ENCODE results near the gene GNG7. TPM values are rescaled to one million over a fixed set of nuclear protein-coding genes. Genes with fewer than 3 reads are reported as not detected.

GNG7 gene
- total RNA-seq, 6 experiments from 2014 or later, result 1.3 to 3.7 (median 2.3) TPM

GRCh38 chr19:2529473-2529918 lies 173.0 kb downstream of the GNG7 start:
- Histone ChIP-seq H3K9me3 (no peaks in the 10 kb centered on the region), H3K4me3 (no peak overlapping the region), H3K27ac (no peak overlapping the region), H3K36me3 (no peaks in the 10 kb centered on the region), H3K27me3 (no peaks in the 10 kb centered on the region), H3K4me1 (peaks cover 0 to 18% (median 0%) of the 10 kb centered on the region in 4 donors)
- intact Hi-C loops (cut with DNase I), result no loop called here
- ATAC-seq (peak in 2 of 4 donors; percentile 25 to 26), DNase-seq (no peak)
- WGBS (ENCODE audit: insufficient coverage, low coverage, low lambda C conversion rate, missing lambda C conversion rate), result 55% methylated on average over 7 of the region's 9 CpGs
- no peak for TF ChIP-seq POLR2A (IDR thresholded peaks at IDR 0.05)
- TF ChIP-seq CTCF (IDR thresholded peaks at IDR 0.05), result no peak

- intact Hi-C loops (cut with DNase I), result no loop called here
- H3K27me3 ChIP-seq, result no peaks in the 10 kb centered on the region
- DNase-seq, result no peak
- H3K4me3 ChIP-seq, result no peak overlapping the region
- peaks cover 0 to 12% (median 0%) of the 10 kb centered on the region in 4 donors for H3K4me1 ChIP-seq
- TF ChIP-seq POLR2A (IDR thresholded peaks at IDR 0.05) (no peak), CTCF (IDR thresholded peaks at IDR 0.05) (no peak)
- 35% methylated on average over 6 of the region's 8 CpGs for WGBS (ENCODE audit: insufficient coverage, low coverage, low lambda C conversion rate, missing lambda C conversion rate)
- H3K27ac ChIP-seq, result no peak overlapping the region
- H3K9me3 ChIP-seq, result no peaks in the 10 kb centered on the region
- ATAC-seq, result peak in 2 of 4 donors; percentile 15 to 21
- no peaks in the 10 kb centered on the region for H3K36me3 ChIP-seq
These were observed 173.8 kb downstream of the GNG7 start for GRCh38 chr19:2528675-2529101.

GRCh38 chr19:2527686-2528085 lies 174.8 kb downstream of the GNG7 start:
- WGBS (ENCODE audit: insufficient coverage, low coverage, low lambda C conversion rate, missing lambda C conversion rate), result 100% methylated on average over 2 of the region's 4 CpGs

GRCh38 chr19:2527171-2527570 lies 175.3 kb downstream of the GNG7 start:
- WGBS (ENCODE audit: insufficient coverage, low coverage, low lambda C conversion rate, missing lambda C conversion rate), result 89% methylated on average over 7 of the region's 14 CpGs

More at GRCh38 chr19:2527686-2528085, 174.8 kb downstream of the GNG7 start:
- Histone ChIP-seq H3K27me3 (no peaks in the 10 kb centered on the region), H3K36me3 (no peaks in the 10 kb centered on the region), H3K27ac (no peak overlapping the region), H3K9me3 (no peaks in the 10 kb centered on the region), H3K4me3 (no peak overlapping the region), H3K4me1 (peaks cover 0 to 7% (median 0%) of the 10 kb centered on the region in 4 donors)
- DNase-seq (no peak), ATAC-seq (no peak)
- intact Hi-C loops (cut with DNase I), result no loop called here
- TF ChIP-seq CTCF (IDR thresholded peaks at IDR 0.05) (no peak), POLR2A (IDR thresholded peaks at IDR 0.05) (no peak)

More at GRCh38 chr19:2527171-2527570, 175.3 kb downstream of the GNG7 start:
- no peaks in the 10 kb centered on the region for H3K9me3 ChIP-seq
- ATAC-seq (no peak), DNase-seq (no peak)
- H3K27ac ChIP-seq, result no peak overlapping the region
- peaks cover 0 to 7% (median 0%) of the 10 kb centered on the region in 4 donors for H3K4me1 ChIP-seq
- no peaks in the 10 kb centered on the region for H3K27me3 ChIP-seq
- intact Hi-C loops (cut with DNase I), result no loop called here
- H3K4me3 ChIP-seq, result no peak overlapping the region
- TF ChIP-seq CTCF (IDR thresholded peaks at IDR 0.05), result no peak
- TF ChIP-seq POLR2A (IDR thresholded peaks at IDR 0.05), result no peak
- no peaks in the 10 kb centered on the region for H3K36me3 ChIP-seq

All from right lobe of liver (tissue), 6 donors.